NCI-H1436 treated with DMSO at 0.1 percent for 48 hours (cell line): Measurements from ENCODE around the gene KCNE4.
"Not testable (repeated sequence)": the region's sequence is repeated elsewhere in the genome, so short reads cannot be mapped to it uniquely, and the experiment has no call there.

Experiments used
- DNase-seq: peaks from one replicate; lab custom pipeline; 2025; lab: John Stamatoyannopoulos, UW

Gene KCNE4

DNA sequence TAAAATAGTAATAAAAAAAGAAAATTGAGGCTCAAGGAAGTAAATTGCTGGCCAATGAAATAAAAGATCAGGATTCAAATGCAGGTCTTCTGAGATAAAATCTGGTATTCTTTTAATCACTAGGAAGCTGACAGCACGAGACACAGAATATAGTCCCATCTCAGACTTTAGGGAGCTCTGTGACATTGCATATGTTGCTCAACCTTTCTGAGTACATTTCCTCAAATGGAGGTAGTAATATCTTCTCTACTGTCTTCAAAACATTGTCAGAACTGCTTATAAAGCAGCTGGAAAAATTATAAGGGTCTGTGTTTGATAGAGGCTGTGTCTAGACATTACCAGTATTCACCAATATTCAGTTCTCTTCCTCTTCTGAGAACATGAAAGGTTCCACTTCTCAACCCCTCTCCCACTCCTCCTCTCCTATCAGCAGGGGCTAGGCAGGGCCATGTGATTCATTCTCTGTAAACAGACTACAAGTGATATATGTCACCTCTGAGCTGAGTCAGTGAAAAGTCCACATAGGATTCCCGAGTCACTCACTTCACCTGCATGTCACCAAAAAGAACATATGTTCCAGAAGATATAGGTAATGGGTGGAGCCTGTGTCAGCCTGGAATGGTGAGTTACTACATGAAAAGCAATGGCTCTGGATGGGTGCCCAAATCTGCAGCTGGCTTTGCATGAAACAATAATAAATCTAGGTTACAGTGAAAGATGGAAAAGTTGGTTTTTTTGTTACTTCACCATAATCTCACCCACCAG, 7.1 kb downstream of the KCNE4 start:
- DNase-seq = no peak

DNA sequence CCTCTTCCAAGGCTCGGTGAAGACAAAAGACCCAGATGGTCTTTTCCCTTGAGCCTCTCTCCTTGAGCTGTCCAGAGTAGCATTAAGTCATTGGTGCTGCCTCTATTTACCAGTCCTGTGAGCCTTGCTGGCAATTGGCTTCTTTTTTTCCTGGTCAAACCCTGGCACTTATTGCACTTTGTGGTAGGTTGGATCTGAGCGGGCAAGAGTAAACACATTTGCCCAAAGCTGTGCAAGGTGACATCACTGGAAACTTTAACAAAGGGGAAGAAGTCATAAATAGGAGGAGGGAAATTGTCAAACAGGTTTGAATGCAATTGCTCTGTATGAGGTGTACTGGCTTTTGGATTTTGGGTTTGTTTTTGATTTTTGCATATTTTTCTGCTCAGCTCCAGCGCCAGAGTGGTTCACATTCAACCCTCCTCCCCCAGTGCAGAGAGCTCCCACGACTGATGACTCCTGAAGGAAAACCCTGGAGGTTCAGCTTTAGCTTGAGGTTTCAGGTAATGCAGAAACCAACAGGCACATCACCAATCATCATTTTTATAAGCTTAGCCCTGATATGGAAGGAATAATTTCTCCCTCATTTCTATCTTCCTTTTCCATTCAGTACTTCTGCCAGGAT, 8.3 kb downstream of the KCNE4 start:
- no peak for DNase-seq

DNA sequence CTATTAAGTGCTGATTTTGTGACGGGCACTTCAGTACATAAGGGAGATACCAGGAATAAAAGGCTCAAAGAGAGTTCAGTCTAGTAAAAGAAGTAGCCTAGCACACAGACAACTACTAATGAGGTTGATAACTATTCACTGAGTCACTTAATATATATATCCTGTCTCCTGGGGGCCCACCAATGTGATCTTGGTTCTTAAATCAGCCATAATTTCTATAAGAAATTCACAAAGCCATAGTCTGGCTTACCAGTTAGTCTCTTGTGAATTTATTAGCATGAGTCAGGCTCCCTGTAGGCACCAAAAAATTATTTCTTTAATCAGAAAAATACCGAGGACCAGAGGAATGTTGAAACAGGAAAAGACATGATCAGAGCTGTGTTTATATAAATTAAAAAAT, 10.4 kb downstream of the KCNE4 start:
- no peak for DNase-seq

DNA sequence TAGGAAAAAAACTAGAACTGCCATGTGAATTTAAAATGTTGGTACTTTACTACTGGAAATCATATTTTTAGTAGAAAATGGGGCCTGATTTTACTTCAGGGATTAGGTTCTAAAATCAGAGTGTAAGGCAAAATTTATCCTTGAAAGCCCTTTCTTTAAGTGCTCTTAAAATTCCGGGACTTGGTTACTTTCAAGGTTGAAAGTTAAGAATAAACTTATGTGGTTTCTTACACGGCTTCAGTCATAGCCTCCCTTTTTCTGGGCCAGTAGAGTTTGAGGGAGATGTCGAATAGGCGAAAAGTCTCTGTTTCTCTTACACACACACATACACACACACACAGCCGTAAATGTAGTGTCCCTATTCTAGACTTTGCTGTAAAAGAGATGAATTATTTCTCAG, 13.1 kb downstream of the KCNE4 start:
- no peak for DNase-seq

DNA sequence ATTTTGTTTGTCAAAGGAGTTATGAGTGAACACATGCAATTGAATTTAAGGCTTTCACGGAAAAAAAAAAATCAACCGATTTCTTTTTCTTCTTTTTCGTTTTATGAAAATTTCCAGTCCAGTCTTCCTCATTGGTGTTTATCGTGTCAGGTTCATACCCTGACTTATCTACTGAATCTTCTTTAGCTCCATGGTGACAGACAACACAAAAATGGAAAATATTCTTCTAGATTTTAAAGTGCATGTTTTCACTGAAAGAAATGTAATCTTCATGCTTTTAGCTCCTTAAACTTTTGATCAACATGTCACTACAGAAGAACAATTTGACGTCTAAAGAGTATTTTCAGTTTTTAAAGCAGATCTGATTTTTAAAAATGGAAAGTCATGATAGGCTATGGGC, 14.7 kb downstream of the KCNE4 start:
- DNase-seq = no peak

DNA sequence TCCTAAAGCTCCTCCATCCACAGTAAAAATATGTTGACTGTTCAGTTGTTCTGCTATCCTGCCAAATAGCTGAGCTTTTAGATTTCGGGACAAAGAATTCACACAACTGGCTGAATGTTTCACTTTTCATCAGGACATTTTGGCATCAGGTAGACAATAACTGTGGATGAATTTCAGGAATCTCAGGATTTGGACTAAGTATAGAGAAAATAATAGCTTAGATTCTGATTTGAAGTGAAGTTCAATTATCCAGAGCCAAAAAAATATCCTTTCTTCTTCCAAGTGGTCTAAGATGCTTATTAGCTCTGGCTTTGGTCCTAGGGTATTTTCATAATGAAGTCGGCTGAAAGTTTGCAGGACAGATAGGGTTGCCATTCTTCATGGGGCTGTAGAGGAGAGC, 16.1 kb downstream of the KCNE4 start:
- no peak for DNase-seq

DNA sequence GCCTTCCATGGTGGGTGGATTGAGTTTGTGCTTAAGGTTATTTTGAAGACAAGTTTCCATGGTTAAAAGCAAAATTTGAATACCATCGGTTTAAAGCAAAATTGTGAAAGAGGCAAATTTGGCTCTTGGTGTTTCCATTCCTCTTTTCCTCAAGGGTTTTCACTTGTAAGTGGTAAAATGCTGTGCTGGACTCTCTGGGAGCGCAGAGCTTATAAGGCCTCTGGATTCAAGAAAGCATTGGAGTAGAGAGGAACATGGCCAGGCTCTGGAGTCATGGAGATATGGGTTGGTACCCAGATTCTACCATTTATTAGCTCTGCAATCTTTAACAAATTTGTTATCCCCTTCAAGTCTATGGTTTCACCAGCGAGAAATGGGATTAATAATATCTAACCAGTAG, 17.5 kb downstream of the KCNE4 start:
- DNase-seq = no peak

DNA sequence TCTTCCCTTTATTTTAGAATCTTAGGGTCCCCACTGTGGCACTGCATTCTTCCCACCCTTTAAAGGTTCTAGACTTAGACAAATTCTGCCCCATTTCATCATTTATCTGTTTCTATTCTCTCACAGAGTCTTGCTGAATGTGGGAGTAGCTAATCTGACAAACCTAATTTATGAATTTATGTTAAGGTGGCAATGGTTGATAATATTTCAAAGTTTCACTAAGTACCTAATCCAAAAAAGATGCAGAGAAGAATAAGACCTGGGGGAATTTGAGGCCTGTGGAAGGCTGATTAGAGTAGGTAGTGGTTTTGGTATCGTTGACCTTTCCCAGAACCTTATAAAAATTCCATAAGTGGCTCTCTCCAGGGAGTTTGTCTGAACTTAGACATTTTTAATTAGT, 18.0 kb downstream of the KCNE4 start:
- no peak for DNase-seq

DNA sequence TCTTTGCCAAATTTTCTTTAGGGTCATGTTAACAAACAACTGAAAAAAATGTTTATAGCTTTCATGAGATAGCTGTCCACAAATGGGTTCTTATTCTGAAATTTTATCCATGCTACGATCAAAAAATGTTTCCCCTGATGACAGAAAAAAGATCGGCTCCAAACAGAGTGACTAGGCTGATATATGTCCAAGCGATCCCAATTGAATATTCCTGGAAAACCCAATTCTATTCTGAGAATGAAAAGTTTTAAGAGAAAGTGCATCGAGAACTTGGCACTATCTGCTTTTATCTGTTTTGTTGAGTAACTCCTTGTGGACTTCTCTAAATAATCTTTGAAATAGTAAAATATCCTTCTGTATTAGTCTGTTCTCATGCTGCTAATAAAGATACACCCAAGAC, 19.1 kb downstream of the KCNE4 start:
- no peak for DNase-seq

DNA sequence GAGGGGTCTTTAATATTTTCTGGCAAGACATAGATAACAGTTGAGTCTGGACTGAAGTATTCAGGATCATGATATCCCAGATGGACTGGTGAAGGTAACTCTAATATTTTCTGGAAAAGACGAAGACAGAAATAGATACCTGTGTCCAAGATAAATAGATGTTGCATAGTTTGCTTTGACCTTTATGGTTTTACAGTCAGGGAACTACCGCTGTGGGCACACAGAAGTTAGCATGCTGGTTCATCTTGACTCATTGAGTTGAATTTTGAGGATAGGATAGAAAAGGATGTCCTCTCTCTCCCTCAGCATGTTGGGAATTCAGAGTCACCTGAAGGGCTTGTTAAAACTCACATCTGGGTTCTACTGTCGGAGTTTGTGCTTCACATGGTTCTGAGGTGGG, 20.8 kb downstream of the KCNE4 start:
- no peak for DNase-seq

DNA sequence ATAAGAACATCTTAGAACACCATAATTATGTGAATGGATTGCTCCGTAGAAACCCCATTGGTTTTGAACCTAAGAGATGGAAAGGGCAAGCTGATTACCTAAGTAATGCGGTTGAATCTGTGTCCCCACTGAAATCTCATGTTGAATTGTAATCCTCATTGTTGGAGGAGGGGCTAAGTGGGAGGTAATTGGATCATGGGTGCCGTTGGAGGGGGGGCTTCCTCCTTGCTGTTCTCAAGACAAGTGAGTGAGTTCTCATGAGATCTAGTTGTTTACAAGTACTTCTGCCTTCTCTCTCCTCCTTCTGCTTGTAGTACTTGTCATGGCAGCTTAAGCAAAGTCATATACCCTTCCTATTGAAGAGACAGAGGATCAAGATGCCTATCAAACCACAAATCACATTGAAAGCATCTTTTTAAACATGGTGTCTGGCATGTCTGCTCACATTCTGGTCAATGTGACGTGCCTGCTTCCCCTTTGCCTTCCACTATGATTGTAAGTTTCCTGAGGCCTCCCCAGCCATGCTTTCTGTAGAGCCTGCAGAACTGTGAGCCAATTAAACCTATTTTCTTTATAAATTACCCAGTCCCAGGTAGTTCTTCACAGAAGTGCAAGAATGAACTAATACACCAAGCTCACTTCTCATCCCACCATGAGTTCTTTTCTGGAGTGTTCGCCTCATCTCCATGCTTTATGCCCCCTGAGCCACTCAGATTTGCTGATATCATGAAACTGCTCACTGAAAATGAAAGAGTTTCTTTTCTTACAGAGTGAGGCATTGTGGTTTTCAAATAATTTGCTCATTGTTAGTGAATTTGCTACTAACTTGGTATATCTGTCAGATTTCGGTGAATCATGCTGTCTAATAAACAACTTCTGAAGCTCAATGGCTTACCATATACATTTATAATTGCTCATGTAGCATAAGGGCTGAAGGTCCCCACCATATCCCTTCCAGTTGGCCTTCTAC, 23.6 kb downstream of the KCNE4 start:
- no peak for DNase-seq

DNA sequence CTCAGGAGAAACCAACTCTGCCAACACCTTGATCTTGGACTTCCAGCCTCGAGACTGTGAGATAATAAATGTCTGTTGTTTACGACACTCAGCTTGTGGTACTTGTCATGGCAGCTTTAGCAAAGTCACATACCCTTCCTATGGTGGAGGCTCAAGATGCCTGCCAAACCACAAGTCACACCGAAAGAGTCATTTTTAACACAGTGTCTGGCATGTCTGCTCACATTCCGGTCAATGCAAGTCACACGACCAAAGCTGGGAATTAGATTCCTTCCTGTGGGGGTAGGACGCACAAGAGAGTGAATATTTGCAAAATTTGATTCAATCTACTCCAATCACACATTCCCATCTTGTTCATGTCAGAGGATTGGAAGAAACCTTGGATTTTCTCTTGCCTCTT, 24.6 kb downstream of the KCNE4 start:
- DNase-seq = no peak

DNA sequence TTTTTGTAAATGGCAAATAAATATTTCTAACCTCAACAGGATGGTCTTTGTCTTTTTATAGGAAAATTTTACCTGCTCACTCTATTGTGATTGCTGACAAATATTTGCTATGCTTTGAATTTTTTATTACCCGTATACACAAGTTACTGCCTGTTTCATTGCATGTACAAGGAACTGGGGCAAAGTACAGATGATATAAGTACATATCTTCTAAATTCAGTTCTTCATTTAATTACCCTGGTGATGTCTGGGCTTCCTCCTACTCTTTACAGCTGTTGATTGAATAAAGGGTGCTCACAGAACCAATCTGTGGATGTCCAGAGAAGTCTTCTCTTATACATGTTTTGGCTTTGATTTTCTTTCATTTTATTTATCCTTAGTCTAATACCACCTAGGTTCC, 26.5 kb downstream of the KCNE4 start:
- no peak for DNase-seq

DNA sequence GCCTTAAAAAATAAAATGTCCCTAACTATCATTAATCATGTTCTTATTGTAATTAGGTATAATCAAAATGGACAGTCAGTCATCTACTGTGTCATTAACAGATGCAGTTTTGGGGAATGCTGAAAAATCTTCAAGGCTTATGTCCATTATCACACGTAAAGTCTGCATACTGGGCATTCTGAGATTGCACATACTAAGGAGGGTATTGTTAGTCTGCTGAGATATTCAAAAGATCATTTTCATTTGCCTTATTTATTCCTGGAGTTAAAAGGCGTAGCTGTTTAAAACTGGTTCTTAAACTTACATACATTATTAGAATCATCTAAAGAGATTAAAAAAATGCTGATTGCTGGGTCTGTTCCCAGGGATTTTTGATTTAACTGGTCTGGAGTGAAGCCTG, 27.4 kb downstream of the KCNE4 start:
- no peak for DNase-seq

DNA sequence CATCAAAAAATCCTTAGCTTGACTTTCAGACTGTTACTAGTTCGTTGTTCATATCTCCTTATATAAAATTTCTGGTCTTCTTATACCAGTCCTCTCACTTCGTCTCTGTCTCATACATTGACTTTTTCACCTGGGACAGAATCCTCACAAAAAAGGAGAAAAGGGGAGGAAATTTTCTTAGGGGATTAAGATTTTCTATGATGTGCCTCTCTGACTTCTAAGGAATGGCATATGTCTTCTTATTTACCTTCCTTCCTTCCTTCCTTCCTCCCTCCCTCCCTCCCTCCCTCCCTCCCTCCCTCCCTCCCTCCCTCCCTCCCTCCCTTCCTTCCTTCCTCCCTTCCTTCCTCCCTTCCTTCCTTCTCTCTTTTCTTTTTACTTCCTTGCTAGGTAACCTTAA, 27.9 kb downstream of the KCNE4 start:
- no peak for DNase-seq

DNA sequence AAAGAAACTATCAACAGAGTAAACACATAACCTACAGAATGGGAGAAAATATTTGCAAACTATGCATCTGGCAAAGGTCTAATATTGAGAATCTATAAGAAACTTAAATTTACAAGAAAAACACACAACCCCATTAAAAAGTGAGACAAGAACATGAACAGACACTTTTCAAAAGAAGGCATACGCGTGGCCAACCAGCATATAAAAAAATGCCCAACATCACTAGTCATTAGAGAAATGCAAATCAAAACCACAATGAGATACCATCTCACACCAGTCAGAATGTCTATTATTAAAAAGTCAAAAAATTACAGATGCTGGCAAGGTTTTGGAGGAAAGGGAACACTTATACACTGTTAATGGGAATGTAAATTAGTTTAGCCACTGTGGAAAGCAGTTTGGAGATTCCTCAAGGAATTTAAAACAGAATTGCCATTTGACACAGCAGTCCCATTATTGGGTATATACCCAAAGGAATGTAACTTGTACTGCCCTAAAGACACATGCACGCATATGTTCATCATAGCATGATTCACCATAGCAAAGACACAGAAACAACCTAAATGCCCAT, 28.9 kb downstream of the KCNE4 start:
- DNase-seq = not testable (repeated sequence)

DNA sequence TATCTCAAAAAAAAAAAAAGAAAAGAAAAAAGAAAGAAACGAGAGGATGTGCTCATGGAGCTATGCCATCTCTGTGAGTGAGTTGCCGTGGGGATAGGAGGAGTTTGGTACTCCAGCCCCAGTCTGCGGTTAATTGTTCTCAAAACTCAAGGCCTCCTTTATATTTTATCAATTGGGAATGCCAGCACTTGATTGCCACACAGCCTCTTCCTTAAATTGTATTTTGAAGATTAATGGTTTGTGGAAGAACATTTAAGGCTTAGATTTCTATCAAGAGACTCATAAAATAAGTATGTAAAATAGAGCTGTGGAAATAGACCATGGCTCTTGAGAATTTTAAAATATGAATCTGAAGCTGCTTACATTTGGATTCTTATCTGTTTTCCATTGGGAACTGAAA, 29.8 kb downstream of the KCNE4 start:
- DNase-seq = no peak

DNA sequence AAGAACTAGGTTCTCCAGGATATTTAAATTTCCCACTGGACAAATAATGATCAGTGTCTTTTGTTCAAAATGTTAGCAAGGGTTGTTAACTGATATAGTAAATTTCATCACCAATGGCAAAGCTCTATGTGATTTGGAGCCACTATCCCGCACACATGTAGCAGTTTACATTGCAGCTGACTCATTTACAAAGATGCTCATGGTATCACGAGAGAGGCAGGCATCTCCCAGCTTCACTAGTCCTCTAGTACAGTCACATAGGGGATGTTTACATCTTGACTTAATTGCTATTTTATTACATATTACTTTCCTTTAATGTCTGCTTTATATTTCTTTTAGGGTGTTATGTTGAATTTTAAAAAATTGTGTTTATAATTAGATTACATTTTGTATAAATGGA, 30.7 kb downstream of the KCNE4 start:
- no peak for DNase-seq

DNA sequence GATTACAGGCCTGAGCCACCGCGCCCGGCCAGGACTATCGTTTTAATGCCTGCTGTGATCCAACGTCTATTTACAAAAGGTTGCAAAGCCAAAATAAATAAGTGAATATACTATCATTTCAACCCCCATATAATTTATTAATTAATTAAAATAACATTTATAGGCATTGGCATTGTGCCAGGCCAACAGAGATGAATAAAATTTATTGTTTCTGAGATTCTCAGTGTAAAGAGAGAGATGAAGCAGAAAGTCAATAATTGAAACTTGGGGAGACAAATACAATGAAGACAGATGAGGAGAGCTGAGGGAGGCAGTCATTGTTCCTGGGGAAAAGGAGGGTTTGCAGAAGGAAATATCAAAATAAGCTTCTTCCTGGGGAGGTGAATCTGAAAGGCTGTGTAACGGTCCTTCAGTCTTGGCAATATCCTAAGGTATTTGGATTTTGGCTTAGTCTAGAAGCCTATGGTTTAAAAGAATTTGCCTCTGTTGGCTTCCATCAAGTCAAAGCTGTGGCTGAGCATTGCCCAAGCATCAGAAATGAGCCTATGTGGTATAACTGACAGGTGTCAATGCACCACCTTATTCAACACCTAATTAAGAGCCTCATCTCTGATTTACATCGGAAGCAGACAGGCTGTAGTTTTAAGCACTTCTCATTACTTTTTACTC, 31.5 kb downstream of the KCNE4 start:
- DNase-seq = no peak

DNA sequence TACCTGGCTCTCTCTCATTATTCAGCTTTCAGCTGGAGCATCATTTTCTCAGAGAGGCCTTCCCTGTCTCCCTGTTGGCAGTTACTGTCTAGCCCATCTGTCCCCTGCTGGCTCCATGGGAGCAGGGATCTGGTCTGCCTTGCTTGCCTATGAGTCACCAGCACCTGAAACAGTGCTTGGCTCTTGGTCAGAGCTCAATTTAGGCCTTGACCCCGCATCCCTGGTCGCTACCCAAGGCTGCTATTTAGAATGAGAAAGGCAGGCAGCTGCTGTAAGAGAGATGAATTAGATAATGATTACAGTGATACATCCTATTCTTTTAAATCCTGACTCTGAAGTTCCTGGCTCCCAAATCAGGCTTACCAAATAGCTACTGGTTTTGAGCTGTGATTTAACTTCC, 32.9 kb downstream of the KCNE4 start:
- DNase-seq = no peak

DNA sequence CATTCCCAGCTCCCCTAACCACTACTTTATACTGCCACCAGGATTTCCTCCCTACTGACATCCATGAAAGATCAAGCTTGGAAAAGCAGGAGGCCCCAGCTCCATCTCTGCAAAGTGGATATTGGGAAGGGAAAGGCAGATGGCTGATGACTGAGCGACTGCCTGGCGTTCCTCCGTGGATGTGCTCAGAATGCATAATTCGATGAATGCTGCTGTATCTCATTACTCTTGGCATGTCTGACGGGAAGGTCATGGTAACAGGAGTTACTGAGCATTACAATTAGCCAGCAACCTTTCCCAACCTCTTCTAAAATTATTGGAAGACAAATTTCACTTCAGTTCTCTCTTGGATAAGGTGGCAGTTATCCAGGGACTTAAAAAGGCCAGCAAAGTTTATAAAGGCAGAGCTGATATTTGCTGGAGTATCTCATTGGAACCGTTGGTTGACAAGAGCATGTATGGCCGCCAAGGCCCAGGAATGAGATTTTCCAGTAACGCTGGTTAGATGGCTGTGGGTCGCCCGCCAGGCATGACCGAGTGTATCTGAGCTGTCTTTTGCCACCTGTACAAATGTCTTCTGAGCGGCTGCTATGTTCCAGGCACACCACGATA, 34.5 kb downstream of the KCNE4 start:
- no peak for DNase-seq

DNA sequence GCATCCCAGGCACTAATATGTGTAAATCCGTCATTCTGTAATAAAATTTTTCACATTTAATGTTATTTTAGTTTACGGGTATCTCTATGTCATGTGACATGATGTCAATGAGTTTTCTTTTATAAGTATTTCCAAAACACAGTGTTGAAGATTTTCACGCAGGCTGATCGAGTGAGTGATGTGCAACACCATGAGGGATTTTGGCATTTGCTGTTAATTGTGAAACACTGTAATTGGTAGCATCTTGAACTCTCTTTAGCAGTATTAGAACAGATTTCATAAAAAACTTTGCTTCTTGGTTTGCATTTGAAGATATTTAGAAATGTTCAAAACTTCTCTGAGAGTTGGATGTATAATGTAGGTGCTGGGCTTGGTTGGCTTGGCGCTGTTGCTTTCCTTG, 35.5 kb downstream of the KCNE4 start:
- no peak for DNase-seq
